ENCODE measurements around the gene MAPRE2. TPM values are rescaled to one million over a fixed set of nuclear protein-coding genes. Genes with fewer than 3 reads are reported as not detected.

The MAPRE2 gene
- total and polyA plus RNA-seq, 8 donors = 4.8 to 18.2 (median 10.6) TPM

- intact Hi-C loops (cut with DNase I) = no loop called here
- Histone ChIP-seq H3K9me3 (no peaks in the 10 kb centered on the region), H3K36me3 (no peaks in the 10 kb centered on the region), H3K4me1 (peaks cover 0 to 4% (median 0%) of the 10 kb centered on the region in 3 donors), H3K27ac (no peak overlapping the region), H3K27me3 (no peaks in the 10 kb centered on the region), H3K4me3 (no peak overlapping the region)
- FAIRE-seq (no peak), ATAC-seq (peak in 1 of 4 donors; percentile 14), DNase-seq (no peak)
- WGBS, 2 donors = 44 to 48% methylated on average over 5 of the region's 5 CpGs
- TF ChIP-seq, protein P1, sequence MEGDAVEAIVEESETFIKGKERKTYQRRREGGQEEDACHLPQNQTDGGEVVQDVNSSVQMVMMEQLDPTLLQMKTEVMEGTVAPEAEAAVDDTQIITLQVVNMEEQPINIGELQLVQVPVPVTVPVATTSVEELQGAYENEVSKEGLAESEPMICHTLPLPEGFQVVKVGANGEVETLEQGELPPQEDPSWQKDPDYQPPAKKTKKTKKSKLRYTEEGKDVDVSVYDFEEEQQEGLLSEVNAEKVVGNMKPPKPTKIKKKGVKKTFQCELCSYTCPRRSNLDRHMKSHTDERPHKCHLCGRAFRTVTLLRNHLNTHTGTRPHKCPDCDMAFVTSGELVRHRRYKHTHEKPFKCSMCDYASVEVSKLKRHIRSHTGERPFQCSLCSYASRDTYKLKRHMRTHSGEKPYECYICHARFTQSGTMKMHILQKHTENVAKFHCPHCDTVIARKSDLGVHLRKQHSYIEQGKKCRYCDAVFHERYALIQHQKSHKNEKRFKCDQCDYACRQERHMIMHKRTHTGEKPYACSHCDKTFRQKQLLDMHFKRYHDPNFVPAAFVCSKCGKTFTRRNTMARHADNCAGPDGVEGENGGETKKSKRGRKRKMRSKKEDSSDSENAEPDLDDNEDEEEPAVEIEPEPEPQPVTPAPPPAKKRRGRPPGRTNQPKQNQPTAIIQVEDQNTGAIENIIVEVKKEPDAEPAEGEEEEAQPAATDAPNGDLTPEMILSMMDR (IDR thresholded peaks at IDR 0.05) = no peak
Measured at GRCh38 chr18:35174093-35174731, 133.0 kb downstream of the MAPRE2 start.

DNA sequence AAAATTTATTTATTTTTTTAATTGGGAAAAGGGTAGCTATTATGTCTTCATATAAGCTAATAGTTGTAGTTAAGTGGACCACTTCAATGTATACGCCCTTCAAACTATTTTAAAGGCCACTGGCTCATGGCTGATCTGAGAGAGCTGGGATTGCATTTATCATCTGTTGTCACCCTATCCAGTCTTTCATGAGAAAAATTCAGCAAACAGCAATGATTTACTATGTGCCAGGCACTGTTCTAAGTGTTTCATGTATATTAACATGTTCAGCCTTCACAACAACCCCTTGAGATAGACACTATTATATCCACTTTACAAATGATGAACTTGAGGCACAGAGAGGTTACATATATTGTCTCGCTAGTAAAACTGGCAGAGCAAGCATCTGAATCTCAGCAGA is 133.5 kb downstream of the MAPRE2 start:
- TF ChIP-seq, protein P1 (IDR thresholded peaks at IDR 0.05) = no peak
- no peaks in the 10 kb centered on the region for H3K27me3 ChIP-seq
- H3K4me3 ChIP-seq = no peak overlapping the region
- WGBS, 2 donors = 89 to 94% methylated on average over 2 of the region's 2 CpGs
- ATAC-seq (no peak), FAIRE-seq (no peak), DNase-seq (no peak)
- no peak overlapping the region for H3K27ac ChIP-seq
- no peaks in the 10 kb centered on the region for H3K9me3 ChIP-seq
- no peaks in the 10 kb centered on the region for H3K36me3 ChIP-seq
- H3K4me1 ChIP-seq = peaks cover 0 to 4% (median 0%) of the 10 kb centered on the region in 3 donors
- intact Hi-C loops (cut with DNase I) = no loop called here

DNA sequence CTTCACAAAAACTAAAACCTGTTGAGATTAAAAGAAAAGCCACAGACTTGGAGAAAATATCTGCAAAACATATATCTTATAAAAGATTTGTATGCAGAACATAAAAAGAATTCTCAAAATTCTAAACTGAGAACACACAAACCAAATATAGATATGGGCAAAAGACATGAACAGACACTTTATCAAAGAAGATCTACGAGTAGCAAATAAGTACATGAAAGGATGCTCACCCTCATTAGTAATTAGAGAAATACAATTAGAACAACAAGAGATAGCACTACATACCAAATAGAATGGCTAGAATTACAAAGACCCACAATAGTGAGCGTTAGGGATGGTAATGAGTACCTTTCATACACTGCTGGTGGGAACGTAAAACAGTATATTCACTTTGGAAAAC is 135.7 kb downstream of the MAPRE2 start:
- H3K27ac ChIP-seq = no peak overlapping the region
- no peaks in the 10 kb centered on the region for H3K9me3 ChIP-seq
- TF ChIP-seq, protein P1 (IDR thresholded peaks at IDR 0.05) = no peak
- no peaks in the 10 kb centered on the region for H3K4me1 ChIP-seq
- no peak overlapping the region for H3K4me3 ChIP-seq
- ATAC-seq = no peak
- FAIRE-seq = no peak
- H3K36me3 ChIP-seq = no peaks in the 10 kb centered on the region
- intact Hi-C loops (cut with DNase I) = no loop called here
- DNase-seq = no peak
- H3K27me3 ChIP-seq = no peaks in the 10 kb centered on the region
- 90% methylated on average over 3 of the region's 3 CpGs for WGBS, 2 donors

- TF ChIP-seq, protein P1 (IDR thresholded peaks at IDR 0.05) = no peak
Measured at GRCh38 chr18:35178260-35178659, 137.0 kb downstream of the MAPRE2 start.

DNA sequence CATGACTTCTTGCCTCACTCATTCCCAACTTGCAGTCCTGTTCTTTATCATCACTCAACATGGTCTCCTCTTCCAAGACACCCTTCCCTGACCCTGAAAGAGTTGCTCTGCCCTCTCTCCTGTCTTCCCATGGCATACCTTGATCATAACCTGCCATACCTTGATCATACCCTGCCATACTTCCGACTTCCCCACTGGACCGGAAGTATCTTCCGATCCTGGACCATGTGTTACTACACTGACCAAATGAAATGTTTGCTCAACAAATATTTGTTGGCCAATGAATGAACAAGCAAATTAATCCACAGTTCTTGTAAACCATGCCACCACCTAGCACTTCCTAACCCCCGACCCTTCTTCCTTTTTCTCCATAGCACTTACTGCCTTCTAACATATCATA is 138.7 kb downstream of the MAPRE2 start:
- FAIRE-seq = no peak
- TF ChIP-seq, protein P1 (IDR thresholded peaks at IDR 0.05) = no peak
- no peaks in the 10 kb centered on the region for H3K4me1 ChIP-seq
- H3K9me3 ChIP-seq = no peaks in the 10 kb centered on the region
- intact Hi-C loops (cut with DNase I) = no loop called here
- DNase-seq = no peak
- no peak for ATAC-seq
- no peaks in the 10 kb centered on the region for H3K27me3 ChIP-seq
- no peaks in the 10 kb centered on the region for H3K36me3 ChIP-seq
- 54 to 59% methylated on average over 4 of the region's 4 CpGs for WGBS, 2 donors
- no peak overlapping the region for H3K27ac ChIP-seq
- H3K4me3 ChIP-seq = no peak overlapping the region

More at GRCh38 chr18:35178260-35178659, 137.0 kb downstream of the MAPRE2 start:
- intact Hi-C loops (cut with DNase I) = no loop called here
- DNase-seq = no peak
- H3K36me3 ChIP-seq = no peaks in the 10 kb centered on the region
- H3K27me3 ChIP-seq = no peaks in the 10 kb centered on the region
- no peaks in the 10 kb centered on the region for H3K4me1 ChIP-seq
- 93% methylated on average over 3 of the region's 3 CpGs for WGBS, 2 donors
- ATAC-seq = no peak
- no peak overlapping the region for H3K27ac ChIP-seq
- no peak for FAIRE-seq
- H3K4me3 ChIP-seq = no peak overlapping the region
- H3K9me3 ChIP-seq = no peaks in the 10 kb centered on the region
